OCI-LY1 (cell line): ENCODE data around the gene ANKRD33B.

Source experiments
- H2AFZ ChIP-seq: fragments of 200-600 bp; sonication (generic), shearing (Covaris generic); 2 replicates; pipeline ENCODE4 v1.6.0; 2014; ENCODE audit warnings: antibody characterized with exemption, mild to moderate bottlenecking, low read length
- H3F3A ChIP-seq: fragments of 200-600 bp; sonication (generic), shearing (Covaris generic); 2 replicates; pipeline ENCODE4 v1.6.0; 2014; ENCODE audit warnings: mild to moderate bottlenecking, antibody characterized with exemption, low read length, moderate library complexity; ENCODE audit not compliant: insufficient read depth
- H3K27ac ChIP-seq: fragments of 200-600 bp; sonication (generic); 2 replicates; pipeline ENCODE4 v1.5.1; 2014; ENCODE audit warnings: low read length, mixed run types, mild to moderate bottlenecking, low read depth; ENCODE audit not compliant: poor library complexity, severe bottlenecking
- H3K27me3 ChIP-seq: fragments of 200-600 bp; sonication (generic); 2 replicates; pipeline ENCODE4 v1.6.0; 2014; ENCODE audit warnings: antibody characterized with exemption, mild to moderate bottlenecking, low read length, moderate library complexity; ENCODE audit not compliant: insufficient read depth
- H3K36me3 ChIP-seq: fragments of 200-600 bp; sonication (generic); 2 replicates; pipeline ENCODE4 v1.6.1; 2014; ENCODE audit warnings: mild to moderate bottlenecking, antibody characterized with exemption, low read length, moderate library complexity, mixed read lengths; ENCODE audit not compliant: insufficient read depth
- H3K4me1 ChIP-seq: fragments of 200-600 bp; sonication (generic); 2 replicates; pipeline ENCODE4 v1.5.1; 2014; ENCODE audit warnings: mild to moderate bottlenecking, low read length, moderate library complexity; ENCODE audit not compliant: insufficient read depth, severe bottlenecking
- H3K4me2 ChIP-seq: fragments of 200-600 bp; sonication (generic), shearing (Covaris generic); 2 replicates; pipeline ENCODE4 v1.6.1; 2014; ENCODE audit warnings: low read length
- H3K4me3 ChIP-seq: fragments of 200-600 bp; sonication (generic); 2 replicates; pipeline ENCODE4 v1.5.1; 2014; ENCODE audit warnings: low read length, low read depth, mild to moderate bottlenecking, mixed read lengths; ENCODE audit not compliant: poor library complexity, severe bottlenecking
- H3K79me2 ChIP-seq: fragments of 200-600 bp; shearing (Covaris generic); 2 replicates; pipeline ENCODE4 v1.6.1; 2016; ENCODE audit warnings: mixed run types, low read length, mixed read lengths; ENCODE audit not compliant: insufficient read depth
- H3K9ac ChIP-seq: fragments of 200-600 bp; sonication (generic), shearing (Covaris generic); 2 replicates; pipeline ENCODE4 v1.6.1; 2014; ENCODE audit warnings: mild to moderate bottlenecking, low read length, mixed read lengths
- H3K9me2 ChIP-seq: fragments of 200-600 bp; sonication (generic), shearing (Covaris generic); 2 replicates; pipeline ENCODE4 v1.6.1; 2014; ENCODE audit warnings: low read depth, mild to moderate bottlenecking, low read length, mixed read lengths
- H3K9me3 ChIP-seq: fragments of 200-600 bp; shearing (Covaris generic); 2 replicates; pipeline ENCODE4 v1.6.1; 2014; ENCODE audit warnings: low read length, mixed read lengths
- H4K20me1 ChIP-seq: fragments of 200-600 bp; sonication (generic), shearing (Covaris generic); 2 replicates; pipeline ENCODE4 v1.6.0; 2016; ENCODE audit warnings: mild to moderate bottlenecking, low read length; ENCODE audit not compliant: insufficient read depth
- EZH2 ChIP-seq: fragments of 200-600 bp; sonication (generic), shearing (Covaris generic); IDR thresholded peaks from 2 replicates; pipeline ENCODE4 v1.8.0; 2017; ENCODE audit warnings: borderline replicate concordance, mixed run types, mild to moderate bottlenecking, antibody characterized with exemption, low read length, moderate library complexity, mixed read lengths
- TF ChIP-seq, protein P1 (sequence below): fragments of 200-600 bp; sonication (generic), shearing (Covaris generic); IDR thresholded peaks from 2 replicates; pipeline ENCODE4 v1.5.1; 2017; ENCODE audit warnings: mild to moderate bottlenecking, antibody characterized with exemption, low read length, moderate library complexity, mixed read lengths

ANKRD33B gene

DNA sequence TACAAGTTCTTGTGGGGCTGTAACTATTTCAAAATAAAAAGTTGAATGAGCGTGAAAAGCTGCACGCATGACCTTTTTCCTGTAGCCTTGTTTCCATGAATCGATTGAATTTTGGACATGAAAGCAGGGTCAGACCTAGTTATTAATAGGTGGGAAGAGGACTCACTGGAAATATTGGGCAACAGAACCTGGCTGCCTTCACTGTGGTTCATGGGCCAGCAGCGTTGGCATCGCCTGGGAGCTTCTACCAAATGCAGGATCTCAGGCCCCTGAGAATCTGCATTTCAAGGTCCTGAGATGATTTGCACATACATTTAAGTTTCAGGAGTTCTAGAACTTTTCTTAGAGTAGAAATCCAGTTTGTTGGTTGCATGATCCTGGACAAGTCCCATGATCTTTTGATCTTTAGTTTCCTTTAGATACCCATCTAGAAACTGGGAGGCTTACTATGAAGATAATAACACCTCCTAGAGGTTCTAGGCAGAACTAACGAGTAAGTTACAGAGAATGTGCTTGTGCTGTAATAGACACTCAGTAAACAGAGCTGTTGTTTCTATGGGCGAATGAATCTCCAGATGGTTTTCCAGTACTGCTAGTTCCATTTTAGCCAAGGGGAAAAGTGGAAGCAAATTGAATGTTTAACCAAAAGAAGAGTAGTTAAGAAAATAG is 12.4 kb downstream of the ANKRD33B start:
- H3K27ac ChIP-seq = no peak overlapping the region
- H3K9me3 ChIP-seq = no peaks in the 10 kb centered on the region
- no peaks in the 10 kb centered on the region for H3K79me2 ChIP-seq
- no peaks in the 10 kb centered on the region for H3K4me1 ChIP-seq
- no peak overlapping the region for H2AFZ ChIP-seq
- H3K36me3 ChIP-seq = no peaks in the 10 kb centered on the region
- peaks cover 6% of the 10 kb centered on the region; the same call in 1 of the 2 replicates for H3K27me3 ChIP-seq
- H3K4me2 ChIP-seq = no peak overlapping the region
- H3K9me2 ChIP-seq = no peaks in the 10 kb centered on the region
- no peak overlapping the region for H3K4me3 ChIP-seq
- H3F3A ChIP-seq = no peaks in the 10 kb centered on the region
- no peaks in the 10 kb centered on the region for H4K20me1 ChIP-seq
- no peak for TF ChIP-seq EZH2
- TF ChIP-seq, protein P1, sequence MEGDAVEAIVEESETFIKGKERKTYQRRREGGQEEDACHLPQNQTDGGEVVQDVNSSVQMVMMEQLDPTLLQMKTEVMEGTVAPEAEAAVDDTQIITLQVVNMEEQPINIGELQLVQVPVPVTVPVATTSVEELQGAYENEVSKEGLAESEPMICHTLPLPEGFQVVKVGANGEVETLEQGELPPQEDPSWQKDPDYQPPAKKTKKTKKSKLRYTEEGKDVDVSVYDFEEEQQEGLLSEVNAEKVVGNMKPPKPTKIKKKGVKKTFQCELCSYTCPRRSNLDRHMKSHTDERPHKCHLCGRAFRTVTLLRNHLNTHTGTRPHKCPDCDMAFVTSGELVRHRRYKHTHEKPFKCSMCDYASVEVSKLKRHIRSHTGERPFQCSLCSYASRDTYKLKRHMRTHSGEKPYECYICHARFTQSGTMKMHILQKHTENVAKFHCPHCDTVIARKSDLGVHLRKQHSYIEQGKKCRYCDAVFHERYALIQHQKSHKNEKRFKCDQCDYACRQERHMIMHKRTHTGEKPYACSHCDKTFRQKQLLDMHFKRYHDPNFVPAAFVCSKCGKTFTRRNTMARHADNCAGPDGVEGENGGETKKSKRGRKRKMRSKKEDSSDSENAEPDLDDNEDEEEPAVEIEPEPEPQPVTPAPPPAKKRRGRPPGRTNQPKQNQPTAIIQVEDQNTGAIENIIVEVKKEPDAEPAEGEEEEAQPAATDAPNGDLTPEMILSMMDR = peak; percentile 30; the same call in 1 of the 2 replicates
- H3K9ac ChIP-seq = no peak overlapping the region

DNA sequence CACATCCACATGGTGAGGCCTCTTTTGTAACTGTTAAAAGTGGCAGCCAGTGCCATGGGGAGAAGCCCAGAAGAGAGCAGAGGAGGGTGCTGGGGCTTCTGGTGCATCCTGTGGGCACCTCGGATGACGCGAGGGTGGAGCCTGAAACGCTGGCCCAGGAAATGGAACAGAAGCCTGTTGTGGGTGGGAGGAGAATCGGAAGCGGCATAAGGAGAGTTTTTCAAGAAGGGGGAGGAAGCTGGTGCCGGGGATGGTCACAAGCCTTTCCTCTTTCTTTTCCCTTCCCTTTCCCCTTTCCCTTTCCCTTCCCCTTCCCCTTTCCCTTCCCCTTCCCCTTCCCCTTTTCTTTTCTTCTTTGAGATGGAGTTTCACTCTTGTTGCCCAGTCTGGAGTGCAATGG is 12.9 kb downstream of the ANKRD33B start:
- no peaks in the 10 kb centered on the region for H3F3A ChIP-seq
- peaks cover 6% of the 10 kb centered on the region; the same call in 1 of the 2 replicates for H3K27me3 ChIP-seq
- H3K9ac ChIP-seq = no peak overlapping the region
- no peak overlapping the region for H3K27ac ChIP-seq
- H3K9me2 ChIP-seq = no peaks in the 10 kb centered on the region
- H2AFZ ChIP-seq = no peak overlapping the region
- no peaks in the 10 kb centered on the region for H3K4me1 ChIP-seq
- H3K36me3 ChIP-seq = no peaks in the 10 kb centered on the region
- TF ChIP-seq EZH2 = no peak
- TF ChIP-seq, protein P1 = no peak
- no peaks in the 10 kb centered on the region for H3K9me3 ChIP-seq
- H3K79me2 ChIP-seq = no peaks in the 10 kb centered on the region
- H4K20me1 ChIP-seq = no peaks in the 10 kb centered on the region
- no peak overlapping the region for H3K4me2 ChIP-seq
- H3K4me3 ChIP-seq = no peak overlapping the region

DNA sequence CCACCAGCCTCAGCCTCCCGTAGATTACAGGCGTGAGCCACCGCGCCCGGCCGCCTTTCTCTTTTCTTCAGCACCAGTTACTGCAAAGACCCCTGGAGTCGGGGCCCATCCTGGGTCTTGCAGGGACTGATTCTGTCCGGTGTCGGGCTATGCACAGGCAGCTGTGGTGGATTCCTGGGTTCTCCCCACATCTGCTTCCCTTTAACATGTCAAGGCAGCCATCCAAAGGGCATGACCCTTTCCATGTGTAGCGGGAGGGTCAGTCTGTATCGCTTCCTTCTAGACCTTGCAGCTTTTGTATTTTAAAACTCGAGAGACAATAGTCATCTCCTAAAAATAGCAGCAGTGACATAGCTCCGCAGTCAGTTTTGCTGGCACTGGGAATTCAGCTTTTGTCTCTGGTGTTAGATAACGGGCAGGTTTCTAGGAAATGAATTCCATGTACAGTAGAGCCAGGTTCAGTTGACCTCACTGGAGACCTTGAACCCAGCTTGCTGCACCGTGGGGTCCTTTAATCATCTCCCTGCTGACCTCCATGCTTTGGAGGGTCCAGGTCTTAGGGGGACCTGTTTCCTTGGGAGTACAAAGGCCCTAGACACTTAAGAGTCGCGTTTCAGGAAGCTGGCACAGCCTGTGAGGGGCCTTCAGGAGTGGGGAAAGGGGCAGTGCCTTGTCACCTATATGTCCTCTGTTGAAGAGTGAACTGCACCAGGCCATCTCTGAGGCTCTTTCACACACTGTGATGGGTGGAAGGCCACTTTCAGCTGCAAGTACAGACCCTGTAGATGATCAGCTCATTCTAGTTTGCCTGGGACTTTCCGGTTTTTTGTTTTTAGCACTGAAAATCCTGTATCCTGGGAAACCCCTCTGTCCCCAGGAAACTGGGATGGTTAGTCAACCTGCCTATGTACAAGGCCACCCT is 13.8 kb downstream of the ANKRD33B start:
- Histone ChIP-seq H3K79me2 (no peaks in the 10 kb centered on the region), H4K20me1 (no peaks in the 10 kb centered on the region), H3K27ac (no peak overlapping the region), H3K4me2 (no peak overlapping the region), H3K9ac (no peak overlapping the region), H3K36me3 (no peaks in the 10 kb centered on the region), H3F3A (no peaks in the 10 kb centered on the region), H3K4me3 (no peak overlapping the region), H3K4me1 (no peaks in the 10 kb centered on the region), H3K27me3 (peaks cover 6% of the 10 kb centered on the region; the same call in 1 of the 2 replicates), H3K9me2 (no peaks in the 10 kb centered on the region), H2AFZ (no peak overlapping the region), H3K9me3 (no peaks in the 10 kb centered on the region)
- TF ChIP-seq, protein P1 = no peak
- no peak for TF ChIP-seq EZH2
